Stimulated activated CD8-positive, alpha-beta memory T cell treated with anti-CD3 and anti-CD28 coated beads, Interleukin-4, amount 100 ng/mL, for 1 hour (primary cell): Measurements from ENCODE around the gene GPR55.

Experiments used
- DNase-seq, 2 donors: peaks; one replicate each; pipeline ENCODE4 v3.0.0-alpha.2; 2020; ENCODE audit warnings: low read depth in 2 of 2, low spot score in 1 of 2

GPR55 gene

GRCh38 chr2:230868947-230869913 is 55.8 kb downstream of the GPR55 start:
- DNase-seq, result no peak

DNA sequence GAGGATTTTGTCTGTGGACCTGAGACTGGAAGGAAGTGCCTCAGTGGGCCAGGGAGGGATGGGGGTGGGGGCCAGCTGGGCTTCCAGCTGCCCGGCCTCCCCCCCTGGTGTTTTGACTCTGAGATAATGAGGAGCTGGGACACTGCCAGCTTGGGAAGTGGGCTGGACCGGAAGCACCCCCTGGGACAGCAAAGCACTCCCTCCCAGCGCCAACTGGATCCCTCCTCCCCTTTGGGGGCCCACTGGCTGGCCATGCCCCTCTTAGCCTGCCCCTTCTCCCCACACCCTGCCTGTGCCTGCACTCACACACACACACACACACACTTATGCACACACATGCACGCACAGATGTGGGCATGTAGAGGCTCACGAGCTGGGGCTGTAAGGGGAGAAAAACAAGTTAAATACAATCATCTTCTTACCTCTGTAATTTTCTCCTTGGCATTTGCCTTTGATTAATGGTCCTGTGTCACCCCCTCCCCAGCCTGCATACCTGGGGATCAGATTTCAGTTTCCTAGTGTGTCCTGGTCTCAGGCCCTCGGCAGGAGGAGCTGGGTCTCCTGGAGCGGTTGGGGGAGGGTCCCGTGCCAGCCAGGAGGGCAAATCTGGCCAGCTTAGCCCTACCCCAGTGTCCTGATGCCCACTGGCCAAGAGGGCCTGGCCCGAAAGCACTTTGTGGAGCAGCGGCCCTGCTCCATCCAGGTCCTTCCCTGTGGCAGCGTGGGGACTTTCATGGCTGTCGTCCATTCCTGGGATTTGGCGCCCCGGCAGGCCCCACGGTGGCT is 56.7 kb downstream of the GPR55 start:
- no peak for DNase-seq

DNA sequence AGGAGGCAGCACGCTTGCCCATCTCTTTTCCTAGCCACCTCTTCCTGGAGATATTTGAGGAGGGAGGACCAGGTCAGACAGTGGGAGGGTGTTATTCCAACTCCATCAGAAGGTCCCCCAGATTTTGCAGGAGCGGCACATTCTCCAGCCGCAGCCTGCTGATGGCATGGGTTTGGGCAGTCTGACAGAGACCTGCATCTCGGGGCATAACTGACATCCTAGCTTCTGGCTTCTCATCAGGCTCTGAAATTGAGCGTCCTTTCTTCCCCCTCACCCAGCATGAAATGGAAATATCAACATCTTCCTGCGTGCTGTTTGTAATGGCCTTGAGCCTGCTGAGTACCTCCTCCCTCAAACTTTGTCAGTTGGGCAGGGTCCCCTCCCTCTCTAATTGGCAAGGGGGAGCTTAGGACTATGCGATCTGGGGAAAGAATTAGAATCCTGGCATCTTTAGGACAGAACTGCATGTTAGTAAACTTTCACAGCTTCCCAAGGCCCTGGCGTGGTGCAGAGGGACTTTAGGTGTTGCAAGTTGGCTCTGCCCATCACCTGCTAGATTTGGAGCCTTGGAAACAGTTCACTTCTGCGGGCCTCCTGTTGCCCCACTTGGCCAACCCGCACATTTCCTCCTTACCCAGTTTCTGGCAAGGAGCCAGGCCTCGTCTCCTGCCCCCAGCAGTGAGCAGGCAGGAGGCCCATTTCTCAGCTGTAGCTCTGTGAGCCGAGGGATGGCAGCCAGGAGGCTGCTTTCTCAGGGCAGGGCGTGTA is 58.1 kb downstream of the GPR55 start:
- peak; percentile 41 to 44 for DNase-seq

GRCh38 chr2:230865766-230866755 is 59.0 kb downstream of the GPR55 start:
- DNase-seq, result no peak

- no peak for DNase-seq
These were observed 59.7 kb downstream of the GPR55 start for GRCh38 chr2:230865307-230865765.

DNA sequence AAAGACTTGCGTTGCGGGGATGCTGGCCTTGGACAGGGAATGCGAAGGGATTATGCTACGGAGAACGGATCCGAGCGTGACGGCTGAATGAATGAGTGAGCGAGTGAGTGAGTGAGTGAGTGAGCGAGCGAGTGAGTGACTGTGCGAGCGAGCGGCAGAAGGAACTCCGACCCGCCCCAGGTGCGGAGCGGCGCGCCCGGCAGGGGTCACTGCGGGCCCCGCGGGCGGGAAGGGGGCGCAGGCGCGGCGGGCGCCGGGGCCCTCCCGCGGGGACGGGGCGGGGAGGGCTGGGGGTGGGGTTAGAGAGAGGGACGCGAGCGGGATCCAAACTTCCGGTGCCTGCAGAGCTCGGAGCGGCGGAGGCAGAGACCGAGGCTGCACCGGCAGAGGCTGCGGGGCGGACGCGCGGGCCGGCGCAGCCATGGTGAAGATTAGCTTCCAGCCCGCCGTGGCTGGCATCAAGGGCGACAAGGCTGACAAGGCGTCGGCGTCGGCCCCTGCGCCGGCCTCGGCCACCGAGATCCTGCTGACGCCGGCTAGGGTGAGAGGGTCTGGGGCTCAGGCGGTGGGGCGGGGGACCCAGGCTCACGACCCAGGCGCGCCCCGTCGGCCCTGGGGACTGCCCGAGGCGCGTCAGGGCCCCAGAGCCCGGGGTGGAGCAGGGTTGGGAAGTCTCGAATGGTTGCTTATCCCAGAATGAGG is 60.3 kb downstream of the GPR55 start, which contains the start of gene ITM2C:
Gene ITM2C (plus strand): TSS at position 338 of the 702 bp plus-strand sequence. CDS start 84 bp downstream, at position 422.
- peak in 1 of 2 donors; percentile 47 for DNase-seq

- no peak for DNase-seq
These were observed 60.9 kb downstream of the GPR55 start for GRCh38 chr2:230864122-230864604.

DNA sequence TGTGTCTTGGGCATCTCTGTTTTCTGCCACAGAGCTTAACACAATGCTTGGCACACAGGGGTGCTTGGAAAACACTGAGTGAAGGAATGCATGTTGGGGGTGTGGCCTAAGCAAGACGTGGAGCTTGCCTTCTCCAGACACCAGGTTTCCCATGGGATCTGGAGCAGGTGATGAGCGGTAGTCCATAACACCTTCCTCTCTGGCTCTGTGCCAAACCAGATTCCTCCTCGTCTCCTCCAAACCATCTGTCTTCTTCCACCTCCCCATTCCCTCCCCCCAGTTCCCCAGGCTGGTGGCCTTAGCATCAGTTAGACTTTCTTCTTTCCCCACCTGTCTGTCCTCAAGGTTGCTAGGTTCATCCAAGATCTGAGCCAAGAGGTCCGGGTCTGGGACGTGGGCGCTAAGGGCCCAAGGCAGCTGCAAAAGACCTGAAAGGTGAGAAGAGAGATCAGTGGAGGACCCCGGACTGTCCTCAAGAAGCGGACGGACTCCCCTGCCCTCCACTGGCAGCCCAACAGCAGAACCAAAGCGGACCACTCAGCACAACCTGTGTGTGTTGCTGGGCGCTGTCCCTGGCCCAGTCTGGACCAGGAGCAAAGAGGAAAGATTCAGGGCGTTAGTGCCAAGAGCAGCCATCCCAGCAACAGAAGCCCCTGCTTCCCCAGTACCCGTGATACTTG is 61.5 kb downstream of the GPR55 start:
- DNase-seq, result no peak

DNA sequence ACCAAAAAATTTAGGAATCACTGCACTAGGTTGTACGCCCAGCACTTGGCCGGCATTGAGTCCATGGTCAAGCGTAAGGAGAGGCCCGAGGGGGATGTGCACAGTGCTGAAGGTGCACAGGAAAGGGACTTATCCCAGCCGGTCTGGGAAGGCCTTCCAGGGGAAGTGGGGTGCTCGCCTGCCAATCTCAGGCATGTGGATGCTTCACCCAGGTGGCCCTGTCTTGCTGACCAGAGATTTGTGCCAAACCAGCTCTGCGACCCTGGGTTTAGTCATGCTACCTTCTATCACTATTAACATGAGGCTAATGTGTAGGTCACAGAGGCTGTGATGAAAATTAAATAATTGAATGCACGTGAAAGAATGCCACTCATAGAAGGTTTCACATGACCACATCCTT is 62.0 kb downstream of the GPR55 start:
- DNase-seq, result no peak

GRCh38 chr2:230862292-230862691 is 62.8 kb downstream of the GPR55 start:
- no peak for DNase-seq

DNA sequence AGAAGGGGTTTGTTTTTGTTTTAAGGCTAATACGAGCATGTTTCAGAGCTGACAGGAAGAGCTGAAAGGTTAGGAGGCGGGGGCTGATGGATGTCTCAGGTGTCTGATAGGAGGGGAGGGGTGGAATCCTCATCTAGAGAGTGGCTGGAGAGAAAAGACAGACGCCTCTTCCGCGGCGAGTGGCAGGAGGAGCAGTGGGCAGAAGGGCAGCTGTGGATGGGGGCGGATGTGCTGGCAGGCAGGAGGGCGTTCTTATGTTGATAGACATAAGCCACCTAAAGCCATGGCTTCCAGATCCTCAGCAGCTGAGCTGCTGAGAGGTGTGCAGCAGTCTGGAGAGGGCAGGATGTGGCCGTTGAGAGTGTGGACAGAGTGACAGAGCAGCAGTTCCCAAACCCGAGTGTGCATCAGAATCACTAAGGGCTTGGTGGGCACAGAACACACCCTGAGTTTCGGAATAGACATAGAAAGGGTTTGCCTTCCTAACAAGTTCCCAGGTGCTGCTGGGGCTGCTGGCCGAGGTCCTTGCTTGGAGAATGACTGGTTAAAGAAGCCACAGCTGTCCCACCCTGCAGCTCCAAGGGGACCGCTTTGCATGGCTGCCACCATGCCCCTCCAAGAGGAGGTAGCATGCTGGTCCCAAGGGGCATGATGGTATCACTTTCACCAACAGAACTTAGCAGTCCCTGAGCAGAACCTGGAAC is 63.3 kb downstream of the GPR55 start:
- no peak for DNase-seq
